ENCODE results near the gene C2orf78. TPM values are rescaled to one million over a fixed set of nuclear protein-coding genes. Genes with fewer than 3 reads are reported as not detected.
A peak's percentile ranks its signal among the peaks of the same experiment; 100 is the strongest.
"Not testable (repeated sequence)": the region's sequence is repeated elsewhere in the genome, so short reads cannot be mapped to it uniquely, and the experiment has no call there.

C2orf78 gene, protein sequence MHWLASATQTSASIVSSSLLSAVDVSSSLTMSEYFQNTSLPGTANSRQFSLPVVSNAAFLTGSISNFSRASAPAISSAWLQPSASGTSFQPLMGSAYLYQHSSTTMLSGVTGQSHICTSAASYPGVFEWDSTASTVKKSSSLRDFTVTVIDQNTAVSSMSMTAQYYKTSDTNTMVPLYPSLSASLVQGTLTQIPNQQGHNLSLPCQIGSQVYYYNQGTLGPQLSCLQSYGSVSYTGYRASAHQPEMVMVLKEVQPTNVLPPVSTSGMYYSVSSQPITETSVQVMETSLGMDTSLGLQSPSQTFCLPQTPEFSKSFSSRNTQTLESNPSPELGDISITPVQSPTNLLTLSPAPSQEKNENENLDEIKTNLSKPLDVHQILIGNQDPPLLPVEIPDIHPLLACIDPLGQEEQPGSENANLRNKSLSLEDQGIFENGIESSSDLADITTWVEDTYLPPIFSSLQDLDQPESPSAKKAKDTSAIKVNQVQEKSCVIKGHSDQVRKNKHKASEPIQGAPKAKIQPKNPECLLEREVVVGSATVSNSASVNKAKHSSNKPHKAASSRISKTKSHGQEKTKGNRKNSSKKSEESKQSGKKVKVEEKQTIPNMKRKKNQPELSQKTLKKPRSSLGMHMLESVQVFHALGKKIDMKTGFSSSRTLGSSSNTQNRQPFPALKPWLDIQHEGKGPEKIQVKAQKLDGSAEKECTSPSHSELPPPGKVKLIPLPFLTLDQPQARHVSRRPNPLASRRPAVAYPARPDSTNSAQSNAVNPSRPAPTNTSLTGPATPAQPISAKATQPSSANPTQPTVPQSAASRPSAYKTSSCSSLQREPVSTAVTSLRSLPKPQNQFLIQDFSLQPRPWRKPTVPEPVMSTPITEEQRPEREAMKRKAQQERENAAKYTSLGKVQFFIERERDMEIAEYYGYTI
- 0.13 TPM for polyA plus RNA-seq (2012; ENCODE audit: missing spikeins)

DNA sequence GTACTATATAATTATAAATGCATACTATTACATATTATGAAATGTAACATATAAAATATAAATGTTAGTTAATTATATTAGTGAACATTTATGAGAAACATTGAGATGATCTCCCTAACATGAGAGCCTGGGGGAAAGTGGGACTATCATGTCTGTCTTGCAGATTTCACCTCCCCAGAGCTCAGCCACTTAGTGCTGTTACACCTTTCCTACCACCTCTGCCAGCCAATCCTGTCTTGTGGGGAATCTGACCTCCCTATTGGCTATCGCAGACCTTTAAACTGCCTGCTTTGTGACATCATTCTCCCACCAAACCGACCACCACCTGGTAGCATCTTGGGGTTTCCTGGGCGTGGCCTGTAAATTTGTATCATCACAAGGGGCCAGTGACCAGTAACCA, at the start of gene C2orf78:
Gene C2orf78, plus strand, starts transcription at position 301 of the 400 bp plus-strand sequence. CDS start 127 bp downstream, outside the sequence.
- not testable (repeated sequence) for FAIRE-seq

DNA sequence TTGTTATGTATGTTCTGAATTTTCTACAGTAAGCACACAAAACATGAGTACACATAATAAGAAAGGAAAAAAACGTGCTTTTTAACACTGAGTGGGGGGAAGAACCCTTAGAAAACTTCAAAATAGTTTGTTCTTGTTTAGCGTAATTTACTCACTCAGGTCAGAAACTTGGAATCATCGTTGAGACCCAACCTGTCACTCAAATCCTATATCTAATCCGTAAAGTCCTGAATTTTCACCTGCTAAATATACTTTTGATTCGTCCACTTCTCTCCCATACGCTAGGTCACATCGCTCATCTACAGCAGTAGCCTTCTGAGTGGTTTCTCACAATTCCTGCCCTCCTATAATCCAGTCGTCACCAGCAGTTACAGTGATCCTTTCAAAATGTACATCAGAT, 47.6 kb upstream of the C2orf78 start:
- FAIRE-seq (no peak), DNase-seq (ENCODE audit: insufficient read length) (no peak)
- TF ChIP-seq TAF1 (IDR thresholded peaks at IDR 0.05; ENCODE audit: borderline replicate concordance, low read depth, low read length) (no peak), POLR2A (IDR thresholded peaks at IDR 0.05; ENCODE audit: low read depth, low read length) (no peak), POLR2AphosphoS5 (IDR thresholded peaks at IDR 0.05; ENCODE audit: low read depth, low read length) (no peak)

More for the DNA sequence above, at the start of gene C2orf78:
- not testable (repeated sequence) for DNase-seq (ENCODE audit: insufficient read length)

DNA sequence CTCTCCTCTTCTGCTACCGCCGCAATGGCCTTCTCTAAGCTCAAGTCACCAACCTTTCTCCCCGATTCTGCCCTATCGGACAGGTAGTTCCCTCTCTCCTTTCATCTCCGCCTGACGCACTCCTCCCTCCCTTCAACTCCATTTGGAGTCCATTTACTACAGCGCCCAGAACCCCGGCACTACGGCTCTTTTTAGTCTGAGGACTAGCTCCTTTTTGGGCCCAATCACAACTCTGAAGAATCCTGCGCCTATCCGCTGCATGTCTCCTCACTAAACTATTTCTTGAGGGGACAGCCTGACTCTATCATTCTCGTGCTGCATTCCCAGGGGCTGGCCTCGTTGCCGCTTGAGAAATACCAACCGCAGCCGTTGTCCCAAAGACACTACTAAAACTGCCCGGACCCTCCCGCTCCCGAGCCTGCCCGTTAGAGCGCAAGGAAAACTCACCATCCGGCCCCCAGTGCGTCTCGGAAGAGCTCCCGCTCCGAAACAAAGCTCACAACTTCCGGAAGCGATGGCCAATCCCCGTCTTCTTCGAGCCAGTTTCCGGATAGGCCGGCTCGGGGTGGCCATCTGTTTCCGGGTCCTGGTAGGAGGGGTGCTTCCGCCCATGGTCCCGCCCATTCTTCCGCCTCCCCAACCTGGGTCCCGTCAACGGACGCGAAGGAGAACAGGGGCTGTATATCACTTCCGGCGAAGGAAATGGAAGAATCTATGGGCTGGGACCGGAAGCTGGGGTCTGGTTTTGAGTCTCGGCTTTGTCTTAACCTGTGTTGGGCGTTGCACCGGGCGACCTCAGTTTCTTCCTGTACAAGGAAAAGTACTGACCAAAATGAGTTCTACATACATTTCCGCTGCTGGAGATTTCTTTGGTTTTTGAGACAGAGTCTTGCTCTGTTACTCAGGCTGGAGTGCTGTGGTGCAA, 46.9 kb upstream of the C2orf78 start, which contains the start of gene TPRKB:
Gene TPRKB, minus strand, starts transcription at position 491 of the 925 bp plus-strand sequence. CDS start 2,776 bp downstream, outside the sequence.
- FAIRE-seq, result peak; percentile 94
- peak; percentile 96 for DNase-seq (ENCODE audit: insufficient read length)
- peak; percentile 88 for TF ChIP-seq POLR2AphosphoS5 (IDR thresholded peaks at IDR 0.05; ENCODE audit: low read depth, low read length)
- TF ChIP-seq POLR2A (IDR thresholded peaks at IDR 0.05; ENCODE audit: low read depth, low read length), result peak; percentile 86
- peak; percentile 58 for TF ChIP-seq TAF1 (IDR thresholded peaks at IDR 0.05; ENCODE audit: borderline replicate concordance, low read depth, low read length)

DNA sequence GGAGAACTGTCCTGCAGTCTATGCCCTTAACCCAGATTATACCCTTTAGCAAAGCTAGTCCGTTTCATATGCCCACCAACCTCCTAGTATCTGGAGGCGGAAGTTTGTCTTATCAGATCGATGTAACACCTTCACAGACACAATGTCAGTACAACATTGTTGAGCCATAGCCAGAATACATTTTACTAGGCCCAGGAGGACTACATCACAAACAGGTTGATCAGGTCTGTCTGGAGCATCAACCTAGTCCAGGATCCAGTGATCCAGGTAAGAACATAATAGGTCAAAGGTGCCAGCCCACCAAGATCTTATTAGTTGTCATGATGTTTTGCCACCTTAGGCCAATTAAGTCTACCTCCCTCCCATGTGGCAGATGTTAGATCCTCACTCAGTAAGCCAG, 44.9 kb upstream of the C2orf78 start:
- DNase-seq (ENCODE audit: insufficient read length), result no peak
- no peak for TF ChIP-seq POLR2A (IDR thresholded peaks at IDR 0.05; ENCODE audit: low read depth, low read length)
- TF ChIP-seq POLR2AphosphoS5 (IDR thresholded peaks at IDR 0.05; ENCODE audit: low read depth, low read length), result no peak
- no peak for TF ChIP-seq TAF1 (IDR thresholded peaks at IDR 0.05; ENCODE audit: borderline replicate concordance, low read depth, low read length)

DNA sequence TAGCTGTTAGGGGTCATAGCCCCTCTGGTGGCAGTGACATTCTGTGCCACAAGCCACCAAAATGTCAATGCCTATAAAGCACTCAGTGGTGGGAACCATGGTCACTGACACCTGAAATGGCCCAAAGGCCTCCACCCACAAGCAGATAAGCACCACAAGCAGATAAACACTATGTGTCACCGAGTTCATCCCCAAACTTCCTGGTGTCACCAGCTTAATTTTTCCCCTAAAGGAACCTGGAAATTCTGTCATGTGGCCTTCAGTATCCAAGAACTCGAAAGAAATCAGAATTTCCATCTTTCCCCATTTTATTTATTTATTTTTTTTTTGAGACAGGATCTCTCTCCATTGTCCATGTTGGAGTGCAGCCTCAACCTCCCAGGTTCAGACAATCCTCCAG, 43.2 kb upstream of the C2orf78 start:
- FAIRE-seq (no peak), DNase-seq (ENCODE audit: insufficient read length) (no peak)
- no peak for TF ChIP-seq POLR2A (IDR thresholded peaks at IDR 0.05; ENCODE audit: low read depth, low read length)
- TF ChIP-seq POLR2AphosphoS5 (IDR thresholded peaks at IDR 0.05; ENCODE audit: low read depth, low read length), result no peak
- TF ChIP-seq TAF1 (IDR thresholded peaks at IDR 0.05; ENCODE audit: borderline replicate concordance, low read depth, low read length), result no peak

More for the DNA sequence above, 44.9 kb upstream of the C2orf78 start:
- FAIRE-seq, result no peak

DNA sequence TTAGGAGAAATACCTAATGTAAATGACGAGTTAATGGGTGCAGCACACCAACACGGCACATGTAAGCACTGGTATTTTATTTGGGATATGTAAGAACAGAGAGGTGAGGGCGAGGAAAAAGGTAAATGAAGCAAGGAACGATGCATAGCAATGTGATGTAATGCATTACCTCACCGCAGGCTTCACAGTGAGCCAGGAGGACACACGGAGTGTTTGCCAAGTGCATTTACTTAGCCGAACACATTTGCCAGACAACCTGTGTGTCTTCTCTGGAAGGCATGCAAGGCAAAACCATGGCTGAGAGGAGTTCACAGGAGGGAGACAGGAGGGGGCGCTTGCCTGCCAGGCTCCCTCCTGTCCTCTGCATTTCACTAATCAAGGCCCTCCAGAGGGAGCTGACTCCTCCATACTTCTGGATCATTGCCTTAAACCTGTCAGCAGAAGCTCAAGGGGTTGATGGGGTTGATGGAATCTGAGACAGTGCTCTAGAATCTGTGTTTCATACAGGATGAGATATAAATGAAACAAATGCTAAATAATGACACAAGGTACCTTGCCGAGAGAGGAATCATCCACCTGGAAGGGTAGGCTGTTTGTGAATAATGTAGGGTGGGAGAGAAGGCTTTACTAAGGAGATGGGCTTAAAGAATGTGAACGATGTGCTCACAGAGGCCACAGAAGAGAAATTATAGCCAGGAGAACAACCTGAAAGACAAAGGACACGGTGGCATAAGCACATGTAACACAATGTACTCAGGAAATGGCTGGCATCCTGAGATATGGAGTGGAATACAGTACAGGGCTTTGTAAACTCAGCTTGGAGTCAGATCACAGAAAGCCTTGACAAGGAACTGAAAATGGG, 37.7 kb upstream of the C2orf78 start:
- DNase-seq (ENCODE audit: insufficient read length), result no peak
- no peak for FAIRE-seq
- no peak for TF ChIP-seq POLR2A (IDR thresholded peaks at IDR 0.05; ENCODE audit: low read depth, low read length)
- TF ChIP-seq TAF1 (IDR thresholded peaks at IDR 0.05; ENCODE audit: borderline replicate concordance, low read depth, low read length), result no peak
- TF ChIP-seq POLR2AphosphoS5 (IDR thresholded peaks at IDR 0.05; ENCODE audit: low read depth, low read length), result no peak

DNA sequence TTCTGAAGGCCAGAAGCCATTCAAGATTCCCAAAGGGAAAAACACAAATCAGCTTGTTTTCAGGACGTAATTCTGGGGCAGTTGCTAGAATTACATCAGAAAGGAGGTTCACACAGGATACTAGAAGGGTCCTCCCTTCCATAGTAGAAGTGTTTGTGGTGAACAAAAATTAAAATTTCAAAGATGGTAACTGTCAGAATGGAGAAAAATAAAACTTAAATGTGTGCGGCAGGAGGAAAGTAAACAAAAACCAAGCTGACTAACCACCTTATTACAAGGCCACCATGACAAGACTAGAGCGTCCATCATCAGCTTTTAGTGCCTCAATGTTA, 37.1 kb upstream of the C2orf78 start:
- FAIRE-seq (no peak), DNase-seq (ENCODE audit: insufficient read length) (no peak)
- TF ChIP-seq POLR2A (IDR thresholded peaks at IDR 0.05; ENCODE audit: low read depth, low read length) (no peak), TAF1 (IDR thresholded peaks at IDR 0.05; ENCODE audit: borderline replicate concordance, low read depth, low read length) (no peak), POLR2AphosphoS5 (IDR thresholded peaks at IDR 0.05; ENCODE audit: low read depth, low read length) (no peak)

DNA sequence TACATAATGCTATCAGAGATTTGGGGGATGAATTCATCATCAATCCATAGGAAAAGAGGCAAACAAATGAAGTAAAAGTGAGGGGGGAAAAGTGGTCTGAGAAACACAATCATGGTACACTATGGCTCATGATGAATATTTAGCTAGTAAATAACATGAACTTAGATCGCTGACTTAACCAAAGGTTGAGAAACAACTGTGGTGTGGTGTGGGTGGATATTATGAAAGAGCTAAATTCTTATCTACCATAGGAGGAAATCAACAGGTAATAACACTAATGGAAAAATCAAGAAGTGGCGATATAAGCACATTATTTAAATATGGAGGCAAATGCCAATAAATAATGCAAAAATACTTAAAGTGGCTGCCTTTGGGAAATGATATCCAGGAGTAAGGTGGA, 34.7 kb upstream of the C2orf78 start:
- FAIRE-seq, result no peak
- DNase-seq (ENCODE audit: insufficient read length), result no peak
- TF ChIP-seq POLR2A (IDR thresholded peaks at IDR 0.05; ENCODE audit: low read depth, low read length) (no peak), POLR2AphosphoS5 (IDR thresholded peaks at IDR 0.05; ENCODE audit: low read depth, low read length) (no peak), TAF1 (IDR thresholded peaks at IDR 0.05; ENCODE audit: borderline replicate concordance, low read depth, low read length) (no peak)

DNA sequence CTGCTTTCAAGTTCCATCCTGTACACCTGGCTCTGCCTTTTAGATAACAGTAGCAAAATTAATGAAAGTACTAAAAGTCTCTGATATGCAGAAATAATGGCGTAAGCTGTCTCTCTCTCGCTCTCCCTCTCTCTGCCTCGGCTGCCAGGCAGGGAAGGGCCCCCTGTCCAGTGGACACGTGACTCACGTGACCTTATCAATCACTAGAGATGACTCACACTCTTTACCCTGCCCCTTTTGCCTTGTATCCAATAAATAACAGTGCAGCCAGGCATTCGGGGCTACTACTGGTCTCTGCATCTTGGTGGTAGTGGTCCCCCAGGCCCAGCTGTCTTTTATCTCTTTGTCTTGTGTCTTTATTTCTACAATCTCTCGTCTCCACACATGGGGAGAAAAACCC, 29.7 kb upstream of the C2orf78 start:
- FAIRE-seq; DNase-seq (ENCODE audit: insufficient read length): not testable (repeated sequence)

DNA sequence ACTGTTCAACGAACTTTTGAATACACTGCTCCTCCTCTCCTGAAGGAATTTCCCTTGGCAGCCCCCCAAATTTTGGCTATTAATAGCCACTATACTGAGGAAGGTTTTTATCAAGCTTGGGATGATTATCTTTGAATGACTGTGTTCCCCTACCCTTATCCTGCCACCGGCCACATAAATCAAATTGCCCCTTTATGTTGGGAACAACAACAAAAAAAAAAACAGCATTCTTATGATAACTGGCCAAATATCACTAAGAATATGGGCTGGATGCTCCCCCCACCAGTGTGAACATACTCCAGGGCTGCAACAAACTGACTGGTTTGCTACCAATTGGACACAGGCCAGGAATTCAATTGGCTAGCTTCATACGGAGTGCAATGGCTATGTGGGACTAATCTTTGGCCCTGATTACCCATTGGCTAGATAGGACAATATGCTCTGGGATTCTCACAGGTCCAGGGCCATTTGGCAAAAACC, 24.7 kb upstream of the C2orf78 start:
- no peak for TF ChIP-seq POLR2A (IDR thresholded peaks at IDR 0.05; ENCODE audit: low read depth, low read length)
- no peak for TF ChIP-seq POLR2AphosphoS5 (IDR thresholded peaks at IDR 0.05; ENCODE audit: low read depth, low read length)
- TF ChIP-seq TAF1 (IDR thresholded peaks at IDR 0.05; ENCODE audit: borderline replicate concordance, low read depth, low read length), result no peak
- no peak for FAIRE-seq

More for the DNA sequence above, 24.7 kb upstream of the C2orf78 start:
- no peak for DNase-seq (ENCODE audit: insufficient read length)

Data from GM12892 (cell line).